ENCODE measurements around the gene MPHOSPH6.

- no peak for TF ChIP-seq CTCF (IDR thresholded peaks at IDR 0.05)
- no peak for TF ChIP-seq EP300 (IDR thresholded peaks at IDR 0.05)
- TF ChIP-seq POLR2A (IDR thresholded peaks at IDR 0.05): no peak
- no peak for TF ChIP-seq POLR2AphosphoS5 (IDR thresholded peaks at IDR 0.05)
These were observed 12.6 kb downstream of the MPHOSPH6 start for GRCh38 chr16:82157534-82157812.
